PC-9 (cell line): ENCODE results near the gene PRR13. TPM values are rescaled to one million over a fixed set of nuclear protein-coding genes. Genes with fewer than 3 reads are reported as not detected.

Experiments
- BruUV-seq: library from RNA; stranded (reverse); fragments of 400-500 nt; replicated peaks from 2 replicates; lab custom pipeline; 2021; lab: Mats Ljungman, UMichigan
- CTCF ChIA-PET: fragments of 300-600 bp; sonication (Branson Sonifier 250); formaldehyde crosslinking; loops from one replicate; lab custom pipeline; 2022; ENCODE audit warnings: antibody characterized with exemption; lab: Charles Lee
- POLR2A ChIA-PET: fragments of 300-600 bp; sonication (Branson Sonifier 250); formaldehyde crosslinking; loops from one replicate; lab custom pipeline; 2022; ENCODE audit warnings: antibody characterized with exemption; ENCODE audit not compliant: unreplicated experiment; lab: Charles Lee
- DNase-seq, 2 experiments: peaks; one replicate each; pipeline versions ENCODE4 v3.0.0 to v3.0.0-alpha.2; 2015 to 2022; ENCODE audit warnings: mixed read lengths in 1 of 2
- H2AFZ ChIP-seq: fragments of 200-600 bp; sonication (generic); 2 replicates; pipeline ENCODE4 v1.8.1; 2017; ENCODE audit warnings: antibody characterized with exemption
- H3F3A ChIP-seq: fragments of 200-600 bp; sonication (generic); 2 replicates; pipeline ENCODE4 v1.8.1; 2017; ENCODE audit warnings: antibody characterized with exemption, mild to moderate bottlenecking, low read depth; ENCODE audit not compliant: insufficient read depth
- H3K27ac ChIP-seq: fragments of 200-600 bp; sonication (generic); 2 replicates; pipeline ENCODE4 v1.6.1; 2016; ENCODE audit warnings: mixed run types
- H3K27me3 ChIP-seq: fragments of 200-600 bp; sonication (generic); 2 replicates; pipeline ENCODE4 v1.6.1; 2016; ENCODE audit warnings: low read depth, mixed run types; ENCODE audit not compliant: insufficient read depth
- H3K36me3 ChIP-seq: fragments of 200-600 bp; sonication (generic); 2 replicates; pipeline ENCODE4 v1.6.1; 2016; ENCODE audit warnings: low read depth, mixed run types
- H3K4me1 ChIP-seq: fragments of 200-600 bp; sonication (generic); replicated peaks from 2 replicates; pipeline ENCODE4 v1.6.1; 2016; ENCODE audit warnings: mixed run types; ENCODE audit not compliant: insufficient read depth
- H3K4me2 ChIP-seq: fragments of 200-600 bp; sonication (generic); 2 replicates; pipeline ENCODE4 v1.6.1; 2017; ENCODE audit warnings: mixed run types
- H3K4me3 ChIP-seq: fragments of 200-600 bp; sonication (generic); 2 replicates; pipeline ENCODE4 v1.6.1; 2016; ENCODE audit warnings: mixed run types
- H3K79me2 ChIP-seq: fragments of 200-600 bp; sonication (generic); 2 replicates; pipeline ENCODE4 v1.6.1; 2017; ENCODE audit warnings: low read depth, mixed run types
- H3K9me2 ChIP-seq: fragments of 200-600 bp; sonication (generic); 2 replicates; pipeline ENCODE4 v1.8.1; 2017; ENCODE audit warnings: mild to moderate bottlenecking; ENCODE audit not compliant: insufficient read depth
- H3K9me3 ChIP-seq: fragments of 200-600 bp; sonication (generic); 2 replicates; pipeline ENCODE4 v1.8.1; 2016; ENCODE audit warnings: low read depth; ENCODE audit not compliant: insufficient read depth
- H4K20me1 ChIP-seq: fragments of 200-600 bp; sonication (generic); 2 replicates; pipeline ENCODE4 v1.8.1; 2017; ENCODE audit not compliant: insufficient read depth
- EZH2 ChIP-seq: fragments of 200-600 bp; sonication (generic); IDR thresholded peaks from 2 replicates; pipeline ENCODE4 v1.8.0; 2017; ENCODE audit warnings: antibody characterized with exemption, low read depth
- intact Hi-C: fragments of 100-400 bp; cut with micrococcal nuclease; formaldehyde crosslinking; loops from one replicate; pipeline ENCODE4 v1.10.0; 2022; ENCODE audit not compliant: unreplicated experiment
- total RNA-seq: library from RNA; stranded (reverse); gene quantifications from 2 replicates; pipeline ENCODE4 v1.2.3, GENCODE V29; 2021
- TF ChIP-seq, protein P1 (sequence below): fragments of 200-600 bp; sonication (generic); conservative IDR thresholded peaks from 2 replicates; pipeline ENCODE4 v1.6.1; 2017; ENCODE audit warnings: mixed run types, antibody characterized with exemption, mild to moderate bottlenecking, moderate library complexity

PRR13 gene
- total RNA-seq, 1 experiment from 2014 or later = 203 TPM

DNA sequence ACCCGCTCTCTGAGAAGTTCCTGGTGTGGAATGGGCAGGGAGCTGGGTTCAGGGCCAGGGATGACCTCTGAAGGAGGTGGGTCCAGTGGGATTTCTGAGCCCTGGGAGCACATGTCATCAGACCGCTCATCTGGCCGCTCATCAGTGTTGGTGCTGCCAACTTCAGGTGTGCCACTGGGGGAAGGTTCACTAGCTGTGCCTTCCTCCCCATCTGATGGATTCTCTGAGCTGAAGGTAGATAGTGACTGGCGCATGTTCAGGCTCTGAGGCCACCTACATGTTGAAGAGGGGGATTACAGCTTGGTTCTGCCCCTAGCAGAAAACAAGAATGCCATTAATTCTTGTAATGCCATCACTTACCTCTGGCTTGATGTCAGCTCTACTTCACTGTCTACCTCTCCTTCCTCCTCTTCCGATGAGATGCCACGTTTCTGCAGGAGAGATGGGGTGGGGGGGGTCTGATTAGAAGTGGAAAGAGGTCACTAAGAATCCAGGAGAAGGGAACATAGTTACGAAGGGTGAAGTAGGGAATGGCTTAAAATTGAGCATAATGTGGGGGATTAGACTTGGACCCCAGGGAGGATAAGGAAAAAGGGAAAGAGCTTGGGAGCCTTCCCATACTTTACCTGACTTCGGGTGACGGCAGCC, 40.5 kb downstream of the PRR13 start:
- Histone ChIP-seq H3K27me3 (no peaks in the 10 kb centered on the region), H3K9me3 (no peaks in the 10 kb centered on the region), H3K4me2 (no peak overlapping the region), H3K36me3 (peaks cover 26% of the 10 kb centered on the region), H3K4me3 (no peak overlapping the region), H2AFZ (no peak overlapping the region), H3K4me1 (no peaks in the 10 kb centered on the region), H3K27ac (no peak overlapping the region), H3K9me2 (no peaks in the 10 kb centered on the region), H4K20me1 (peaks cover 58% of the 10 kb centered on the region), H3F3A (peaks cover 82% of the 10 kb centered on the region), H3K79me2 (peaks cover 13% of the 10 kb centered on the region)
- intact Hi-C loops = no loop called here
- peak in 1 of 2 experiments; percentile 48 for DNase-seq
- POLR2A ChIA-PET = interaction anchor here (0.6 kb wide), 2 partner anchors 19 to 27 kb away, joined by 5 to 6 read pairs; partner anchors contain the start of gene TARBP2
- BruUV-seq = no TSS peak
- CTCF ChIA-PET = interaction anchor here (1.4 kb wide), 1 partner anchor 27 kb away, joined by 4 read pairs; no protein-coding TSS in a partner anchor
- no peak for TF ChIP-seq EZH2
- TF ChIP-seq, protein P1, sequence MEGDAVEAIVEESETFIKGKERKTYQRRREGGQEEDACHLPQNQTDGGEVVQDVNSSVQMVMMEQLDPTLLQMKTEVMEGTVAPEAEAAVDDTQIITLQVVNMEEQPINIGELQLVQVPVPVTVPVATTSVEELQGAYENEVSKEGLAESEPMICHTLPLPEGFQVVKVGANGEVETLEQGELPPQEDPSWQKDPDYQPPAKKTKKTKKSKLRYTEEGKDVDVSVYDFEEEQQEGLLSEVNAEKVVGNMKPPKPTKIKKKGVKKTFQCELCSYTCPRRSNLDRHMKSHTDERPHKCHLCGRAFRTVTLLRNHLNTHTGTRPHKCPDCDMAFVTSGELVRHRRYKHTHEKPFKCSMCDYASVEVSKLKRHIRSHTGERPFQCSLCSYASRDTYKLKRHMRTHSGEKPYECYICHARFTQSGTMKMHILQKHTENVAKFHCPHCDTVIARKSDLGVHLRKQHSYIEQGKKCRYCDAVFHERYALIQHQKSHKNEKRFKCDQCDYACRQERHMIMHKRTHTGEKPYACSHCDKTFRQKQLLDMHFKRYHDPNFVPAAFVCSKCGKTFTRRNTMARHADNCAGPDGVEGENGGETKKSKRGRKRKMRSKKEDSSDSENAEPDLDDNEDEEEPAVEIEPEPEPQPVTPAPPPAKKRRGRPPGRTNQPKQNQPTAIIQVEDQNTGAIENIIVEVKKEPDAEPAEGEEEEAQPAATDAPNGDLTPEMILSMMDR = peak; percentile 41; the same call in 1 of the 2 replicates

DNA sequence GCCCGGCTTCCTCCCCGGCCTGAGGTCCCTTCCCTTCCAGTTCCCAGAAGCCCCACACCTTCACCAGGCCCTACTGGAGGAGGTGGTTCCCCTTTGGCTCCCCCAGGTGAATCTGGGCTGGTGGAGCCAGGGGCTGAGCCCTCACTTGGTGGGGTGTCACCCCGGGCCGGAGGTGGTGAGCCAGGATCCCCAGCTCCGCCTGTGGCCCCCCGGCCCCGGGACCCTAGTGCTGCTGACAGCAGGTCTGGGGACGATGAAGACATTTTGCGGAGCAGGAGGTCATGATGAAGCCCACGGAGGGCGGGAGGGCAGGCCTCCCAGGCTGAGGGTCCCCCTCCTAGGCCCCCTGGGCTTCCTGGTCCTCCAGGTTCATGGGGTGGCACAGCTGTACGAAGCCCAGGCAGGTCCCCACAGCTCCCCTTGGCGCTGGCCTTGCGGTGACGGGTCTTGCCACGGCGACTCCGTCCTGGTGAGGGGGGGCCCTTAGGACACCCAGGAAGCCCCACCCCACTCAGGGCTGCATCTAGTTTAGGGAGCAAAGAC, 41.2 kb downstream of the PRR13 start:
- Histone ChIP-seq H3K36me3 (peaks cover 22% of the 10 kb centered on the region), H3K4me2 (no peak overlapping the region), H3K9me3 (no peaks in the 10 kb centered on the region), H3K9me2 (no peaks in the 10 kb centered on the region), H4K20me1 (peaks cover 52% of the 10 kb centered on the region), H2AFZ (no peak overlapping the region), H3K79me2 (peaks cover 12% of the 10 kb centered on the region), H3K27me3 (no peaks in the 10 kb centered on the region), H3F3A (peaks cover 75% of the 10 kb centered on the region), H3K27ac (no peak overlapping the region), H3K4me3 (no peak overlapping the region), H3K4me1 (no peaks in the 10 kb centered on the region)
- CTCF ChIA-PET = no interaction called here
- TF ChIP-seq, protein P1 = no peak
- no peak for TF ChIP-seq EZH2
- intact Hi-C loops = no loop called here
- no TSS peak for BruUV-seq
- no peak for DNase-seq
- POLR2A ChIA-PET = interaction anchor here (0.6 kb wide), 1 partner anchor 28 kb away, joined by 5 read pairs; no protein-coding TSS in a partner anchor

DNA sequence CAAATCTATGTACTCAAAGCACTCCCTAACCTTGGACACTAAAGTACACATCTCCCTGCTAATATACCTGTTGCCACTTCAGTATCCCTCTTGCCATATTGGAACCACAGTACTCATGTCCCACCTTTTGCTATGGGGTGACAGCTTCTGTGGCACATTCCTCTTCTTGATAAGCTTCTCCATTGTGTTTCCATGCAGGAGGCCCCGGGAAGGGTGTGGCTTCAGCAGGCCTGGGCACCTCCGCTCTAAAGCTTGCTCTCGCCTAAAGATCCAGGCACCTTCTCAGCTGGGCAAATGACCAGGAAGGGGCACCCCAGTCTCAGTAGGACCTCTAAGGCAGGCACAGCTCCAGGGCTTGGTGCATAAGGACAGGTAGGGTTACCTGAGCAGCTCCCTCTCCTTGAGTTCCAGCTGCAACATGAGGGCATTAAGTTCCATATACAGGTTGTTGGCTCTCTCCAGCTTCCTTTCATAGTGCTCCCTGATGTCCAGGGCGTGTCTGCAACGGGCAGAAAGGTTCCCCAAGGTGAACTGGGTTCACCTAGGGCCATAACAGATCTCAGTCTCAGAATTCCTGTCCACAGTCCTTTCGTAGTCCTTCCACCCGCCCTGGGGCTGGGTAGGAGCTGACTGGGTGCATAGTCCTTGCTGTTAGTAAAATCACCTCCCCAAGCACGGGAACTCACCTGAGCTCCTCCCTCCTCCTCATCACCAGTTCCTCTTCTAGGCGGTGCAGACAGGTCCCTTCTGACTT, 41.9 kb downstream of the PRR13 start:
- Histone ChIP-seq H3K27me3 (no peaks in the 10 kb centered on the region), H3K36me3 (peaks cover 15% of the 10 kb centered on the region), H3K9me2 (no peaks in the 10 kb centered on the region), H4K20me1 (peaks cover 45% of the 10 kb centered on the region), H3K27ac (no peak overlapping the region), H3K4me3 (no peak overlapping the region), H3F3A (peaks cover 68% of the 10 kb centered on the region), H3K9me3 (no peaks in the 10 kb centered on the region), H2AFZ (no peak overlapping the region), H3K4me1 (no peaks in the 10 kb centered on the region), H3K4me2 (no peak overlapping the region), H3K79me2 (peaks cover 7% of the 10 kb centered on the region; the same call in 1 of the 2 replicates)
- POLR2A ChIA-PET = interaction anchor here (0.7 kb wide), 1 partner anchor 8 kb away, joined by 5 read pairs; no protein-coding TSS in a partner anchor
- TF ChIP-seq, protein P1 = no peak
- no peak for TF ChIP-seq EZH2
- intact Hi-C loops = no loop called here
- CTCF ChIA-PET = interaction anchor here (0.9 kb wide), 1 partner anchor 162 kb away, joined by 3 read pairs; the partner anchor contains the start of gene AAAS
- BruUV-seq = no TSS peak
- no peak for DNase-seq
